NCI-H1105 treated with DMSO at 0.1 percent for 48 hours (cell line): ENCODE results near the gene ZNF232.
A peak's percentile ranks its signal among the peaks of the same experiment; 100 is the strongest.
"Not testable (repeated sequence)": the region's sequence is repeated elsewhere in the genome, so short reads cannot be mapped to it uniquely, and the experiment has no call there.

ENCODE experiments used
- DNase-seq: peaks from one replicate; lab custom pipeline; 2025; lab: John Stamatoyannopoulos, UW

Gene ZNF232

DNA sequence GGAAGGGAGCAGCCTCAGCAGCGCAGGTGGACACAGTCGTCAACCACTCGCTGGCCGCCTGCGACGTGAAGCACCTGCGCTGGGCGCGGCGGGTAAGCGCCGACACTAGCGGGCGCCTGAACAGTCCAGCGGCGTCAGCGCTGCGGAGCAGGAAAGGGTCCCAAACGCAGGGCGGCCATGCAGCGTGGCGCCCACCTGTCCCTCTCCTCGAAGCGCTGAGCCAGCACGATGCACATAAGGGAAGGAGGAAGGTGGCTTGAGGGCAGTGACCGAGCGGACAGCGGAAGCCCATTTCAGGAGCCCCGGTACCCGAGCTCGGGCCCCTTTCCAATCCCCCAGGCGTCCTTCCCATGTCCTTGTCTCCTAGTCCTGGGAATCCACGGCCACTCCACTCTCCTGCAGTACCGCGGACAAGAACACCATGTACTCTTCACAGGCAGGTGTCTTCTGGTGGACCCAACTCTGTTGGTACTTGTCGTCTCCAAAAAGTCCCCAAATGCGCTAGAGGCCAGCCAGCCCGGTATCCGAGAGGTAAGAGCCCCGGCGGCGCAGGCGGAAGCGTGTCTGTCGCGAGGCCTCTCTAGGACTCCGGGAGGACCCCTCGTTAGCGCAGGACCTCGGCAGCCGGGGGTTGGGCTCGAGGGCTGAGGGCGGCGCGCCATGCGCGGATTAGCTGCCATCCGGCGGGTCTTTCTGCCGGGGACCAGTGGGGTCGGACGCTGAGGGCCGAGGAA, 14.4 kb downstream of the ZNF232 start:
- DNase-seq: no peak

DNA sequence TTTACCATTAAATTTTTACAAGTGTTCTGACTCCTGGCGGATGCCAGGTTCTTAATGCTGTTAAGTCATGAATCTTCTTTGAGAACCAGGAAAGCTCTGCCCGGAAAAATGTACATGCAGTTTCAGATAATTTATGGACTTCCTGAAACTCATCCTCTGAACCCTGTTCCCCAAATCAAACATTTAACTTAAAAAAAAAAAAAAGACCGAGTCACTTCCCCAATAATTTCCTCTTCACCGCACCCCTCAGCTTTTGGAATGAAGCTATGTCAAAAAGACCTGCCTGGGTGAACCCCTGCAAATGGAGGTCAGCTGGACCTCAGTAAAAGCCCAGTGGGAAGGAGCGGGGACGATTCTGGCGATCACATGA, 15.0 kb downstream of the ZNF232 start:
- no peak for DNase-seq

DNA sequence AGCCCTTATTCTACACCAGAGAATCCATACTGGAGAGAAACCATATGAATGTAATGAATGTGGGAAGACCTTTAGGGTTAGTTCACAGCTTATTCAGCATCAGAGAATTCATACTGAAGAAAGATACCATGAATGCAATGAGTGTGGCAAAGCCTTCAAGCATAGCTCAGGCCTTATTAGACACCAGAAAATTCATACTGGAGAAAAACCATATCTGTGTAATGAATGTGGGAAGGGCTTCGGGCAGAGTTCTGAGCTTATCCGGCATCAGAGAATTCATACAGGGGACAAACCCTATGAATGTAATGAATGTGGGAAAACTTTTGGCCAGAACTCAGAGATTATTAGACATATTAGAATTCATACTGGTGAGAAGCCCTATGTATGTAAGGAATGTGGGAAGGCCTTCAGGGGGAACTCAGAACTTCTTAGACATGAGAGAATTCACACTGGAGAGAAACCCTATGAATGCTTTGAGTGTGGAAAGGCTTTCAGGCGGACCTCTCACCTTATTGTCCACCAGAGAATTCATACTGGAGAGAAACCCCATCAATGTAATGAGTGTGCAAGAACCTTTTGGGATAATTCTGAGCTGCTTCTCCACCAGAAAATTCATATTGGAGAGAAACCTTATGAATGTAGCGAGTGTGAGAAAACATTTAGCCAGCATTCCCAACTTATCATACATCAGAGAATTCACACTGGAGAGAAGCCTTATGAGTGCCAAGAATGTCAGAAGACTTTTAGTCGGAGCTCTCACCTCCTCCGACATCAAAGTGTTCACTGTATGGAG, 19.3 kb downstream of the ZNF232 start:
- no peak for DNase-seq

DNA sequence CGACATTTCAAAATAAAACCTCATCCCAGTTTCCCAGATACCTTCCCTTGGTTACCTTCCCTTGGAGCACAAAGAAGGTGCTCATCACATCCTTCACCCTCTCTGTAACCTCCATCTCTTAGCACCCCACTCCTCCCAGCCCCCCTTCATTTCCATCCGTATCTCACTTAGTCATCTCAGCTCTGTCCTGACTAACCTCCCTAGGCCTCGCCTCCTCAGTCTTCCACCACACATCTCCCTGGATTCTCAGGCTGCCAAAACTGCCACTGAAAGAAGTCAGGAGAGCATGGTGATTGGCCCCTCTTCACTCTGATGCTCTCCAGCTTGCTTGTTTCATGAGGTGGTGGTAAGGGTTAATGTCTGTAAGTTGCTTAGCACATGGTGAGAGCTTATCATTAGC, 31.1 kb downstream of the ZNF232 start:
- no peak for DNase-seq

DNA sequence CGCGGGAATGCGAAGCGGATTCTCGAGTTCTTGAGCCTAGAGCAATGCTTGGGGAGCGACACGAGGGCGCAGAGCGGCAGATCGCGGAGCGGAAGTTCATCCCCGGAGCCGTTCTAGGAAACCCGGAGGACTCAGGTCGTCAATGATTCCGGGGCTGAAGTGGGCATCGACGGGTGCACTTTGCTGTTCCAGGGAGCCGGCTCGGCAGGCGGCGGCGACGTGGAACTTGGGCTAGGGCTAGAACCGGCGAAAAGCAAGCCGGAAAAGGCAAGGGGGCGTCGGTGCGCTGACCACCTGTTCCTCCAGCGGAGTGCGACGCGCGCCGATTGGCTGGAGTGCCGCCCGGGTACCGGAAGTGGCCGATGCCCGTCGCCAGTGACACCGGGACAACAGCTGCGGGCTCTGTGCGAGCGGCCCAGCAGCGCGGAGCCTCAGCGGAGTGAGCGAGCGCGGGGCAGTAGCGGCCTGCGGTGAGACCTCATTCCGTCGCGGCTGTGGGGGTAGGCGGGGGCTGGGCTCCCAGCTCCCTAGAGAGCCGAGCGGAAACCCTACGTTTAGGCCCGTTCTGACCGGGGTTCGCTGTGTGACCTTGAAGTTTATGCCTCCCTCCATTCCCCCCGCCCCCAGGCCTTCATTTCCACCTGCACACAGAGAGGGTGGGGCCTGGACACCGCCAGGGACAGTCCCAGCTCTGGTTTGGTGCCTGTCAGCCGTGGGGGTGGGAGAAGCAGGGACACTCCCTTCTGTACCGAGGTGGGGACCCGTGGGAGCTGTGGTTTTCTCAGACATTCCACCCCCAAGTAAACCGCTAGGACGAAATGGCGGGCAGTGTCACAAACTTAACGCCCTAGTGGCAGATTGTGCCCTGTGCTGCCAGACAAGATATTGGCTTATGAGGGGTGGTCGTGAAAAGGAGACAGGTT, 33.3 kb downstream of the ZNF232 start, which contains the start of gene ZFP3:
TSS of gene ZFP3 (plus strand) at position 362 of the 923 bp plus-strand sequence. CDS start 13,038 bp downstream, outside the sequence.
- DNase-seq: peak; percentile 90

DNA sequence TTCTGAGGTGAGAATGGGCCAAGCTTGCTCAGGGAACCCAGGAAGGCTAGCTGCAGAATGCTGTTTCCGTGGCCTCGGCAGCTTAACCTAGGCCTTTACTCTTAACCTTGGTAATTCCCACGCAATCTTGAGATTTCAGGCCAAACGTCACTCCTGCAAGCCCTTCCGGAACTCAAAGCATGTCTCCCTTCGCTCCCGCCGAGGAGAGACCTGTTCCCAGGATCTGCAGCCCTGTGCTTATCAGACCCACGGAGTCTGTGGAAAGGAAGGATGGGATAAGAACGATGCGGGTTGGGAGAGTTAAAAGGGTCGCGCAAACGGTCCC, 33.9 kb downstream of the ZNF232 start:
- no peak for DNase-seq

DNA sequence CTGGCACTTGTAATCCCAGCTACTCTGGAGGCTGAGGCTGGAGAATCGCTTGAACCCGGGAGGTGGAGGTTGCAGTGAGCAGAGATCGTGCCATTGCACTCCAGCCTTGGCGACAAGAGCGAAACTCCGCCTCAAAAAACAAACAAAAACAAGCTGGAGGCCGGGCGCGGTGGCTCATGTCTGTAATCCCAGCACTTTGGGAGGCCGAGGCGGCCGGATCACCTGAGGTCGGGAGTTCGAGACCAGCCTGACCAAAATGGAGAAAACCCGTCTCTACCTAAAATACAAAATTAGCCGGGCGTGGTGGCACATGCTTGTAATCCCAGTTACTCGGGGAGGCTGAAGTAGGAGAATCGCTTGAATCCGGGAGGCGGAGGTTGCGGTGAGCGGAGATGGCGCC, 34.4 kb downstream of the ZNF232 start:
- not testable (repeated sequence) for DNase-seq

DNA sequence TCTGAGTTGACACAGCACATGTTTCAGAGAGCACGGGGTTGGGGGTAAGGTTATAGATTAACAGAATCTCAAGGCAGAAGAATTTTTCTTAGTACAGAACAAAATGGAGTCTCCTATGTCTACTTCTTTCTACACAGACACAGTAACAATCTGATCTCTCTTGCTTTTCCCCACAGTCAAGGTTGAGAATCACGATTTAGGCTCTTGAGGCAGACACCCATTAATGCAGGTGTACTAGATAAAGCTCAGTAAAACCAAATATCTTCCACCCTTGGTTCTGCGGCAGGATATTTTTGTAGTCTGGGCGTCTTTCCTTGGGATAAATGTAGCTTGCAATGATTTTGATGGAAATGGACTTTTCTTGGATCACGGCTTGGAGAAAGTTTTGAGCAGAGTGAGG, 36.2 kb downstream of the ZNF232 start:
- DNase-seq: not testable (repeated sequence)

DNA sequence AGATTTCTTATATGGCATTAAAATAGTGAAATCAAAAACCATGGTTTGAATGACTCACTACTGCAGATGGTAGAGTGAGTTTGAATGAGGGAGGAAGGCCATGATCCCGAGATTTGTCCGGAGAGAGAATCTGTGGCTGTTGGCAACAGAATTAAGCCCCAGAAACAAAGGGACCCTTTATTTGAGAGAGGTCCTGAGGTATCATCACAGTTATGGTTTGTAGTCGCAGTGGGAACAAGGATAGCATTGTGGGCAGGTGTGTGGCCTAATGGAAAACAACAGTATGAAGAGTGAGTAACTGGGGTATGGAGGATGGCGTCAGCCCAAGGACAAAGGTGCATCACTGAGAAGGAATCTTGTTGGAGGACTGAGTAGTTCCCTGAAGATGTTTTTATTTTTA, 42.0 kb downstream of the ZNF232 start:
- no peak for DNase-seq

DNA sequence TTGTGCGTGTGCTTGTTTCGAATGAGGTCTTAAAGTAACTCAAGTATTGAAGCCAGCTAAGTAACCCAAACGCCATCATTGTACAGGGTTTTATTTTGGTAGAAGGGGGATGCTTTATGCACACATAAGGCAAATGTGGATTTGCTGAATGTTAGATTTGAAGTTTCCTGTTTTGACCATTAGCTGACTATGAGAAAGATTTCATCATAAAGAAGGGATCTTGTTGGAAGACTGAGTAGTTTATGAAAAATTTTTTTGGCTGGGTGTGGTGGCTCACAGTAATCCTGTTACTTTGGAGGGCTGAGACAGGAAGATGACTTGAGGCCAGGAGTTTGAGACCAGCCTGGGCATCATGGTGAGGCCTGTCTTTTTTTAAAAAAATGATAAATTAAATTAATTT, 43.4 kb downstream of the ZNF232 start:
- no peak for DNase-seq

DNA sequence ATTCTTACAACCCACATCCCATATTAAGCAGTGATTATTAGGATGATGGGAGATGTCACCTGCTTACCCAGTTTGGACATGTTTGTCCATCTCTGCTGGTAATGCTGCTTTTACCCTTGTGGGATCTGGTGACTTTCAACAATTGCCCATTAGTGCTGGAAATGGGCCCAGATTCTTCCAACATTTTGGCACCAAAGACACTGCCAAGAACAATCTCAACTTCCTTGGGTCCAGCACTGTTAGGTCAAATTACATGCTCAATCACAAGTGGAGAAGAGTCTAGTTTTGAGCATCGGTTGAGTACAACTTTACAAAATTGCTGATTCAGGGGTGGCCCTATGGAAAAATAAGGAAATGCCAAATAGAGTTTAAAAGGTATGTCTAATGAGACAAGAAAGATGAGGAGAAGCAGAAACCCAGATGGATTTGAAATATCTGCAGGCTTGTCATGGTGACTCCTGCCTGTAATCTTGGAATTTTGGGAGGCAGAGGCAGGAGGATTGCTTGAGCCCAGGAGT, 46.4 kb downstream of the ZNF232 start:
- DNase-seq: peak; percentile 33
